ENCODE measurements around the gene HMOX1.

The HMOX1 gene

GRCh38 chr22:35380537-35381423 is at the start of gene HMOX1:
Gene HMOX1 (plus strand): TSS chr22:35381096. CDS start chr22:35381174, 78 bp downstream.
- DNase-seq, result peak; percentile 34 to 41

- DNase-seq, result no peak
Observed at GRCh38 chr22:35332278-35332677, 48.6 kb upstream of the HMOX1 start.

GRCh38 chr22:35333220-35333619 is 47.7 kb upstream of the HMOX1 start:
- no peak for DNase-seq

GRCh38 chr22:35334004-35334403 is 46.9 kb upstream of the HMOX1 start:
- DNase-seq, result peak; percentile 43 to 67

- no peak for DNase-seq
Observed at GRCh38 chr22:35335468-35335867, 45.4 kb upstream of the HMOX1 start.

GRCh38 chr22:35335936-35336781 is 44.7 kb upstream of the HMOX1 start:
- DNase-seq, result no peak

GRCh38 chr22:35337932-35338331 is 43.0 kb upstream of the HMOX1 start:
- peak; percentile 15 to 20 for DNase-seq

- no peak for DNase-seq
Observed at GRCh38 chr22:35341090-35341874, 39.6 kb upstream of the HMOX1 start.

GRCh38 chr22:35342390-35342789 is 38.5 kb upstream of the HMOX1 start:
- no peak for DNase-seq

- DNase-seq, result no peak
Observed at GRCh38 chr22:35343664-35344550, 37.0 kb upstream of the HMOX1 start.

GRCh38 chr22:35344956-35345690 is 35.8 kb upstream of the HMOX1 start:
- DNase-seq, result no peak

GRCh38 chr22:35345808-35346505 is 34.9 kb upstream of the HMOX1 start:
- no peak for DNase-seq

GRCh38 chr22:35346596-35347220 is 34.2 kb upstream of the HMOX1 start:
- DNase-seq, result no peak

- DNase-seq, result no peak
Observed at GRCh38 chr22:35347462-35347861, 33.4 kb upstream of the HMOX1 start.

GRCh38 chr22:35348026-35348590 is 32.8 kb upstream of the HMOX1 start:
- DNase-seq, result no peak

- DNase-seq, result no peak
Observed at GRCh38 chr22:35348703-35349102, 32.2 kb upstream of the HMOX1 start.

GRCh38 chr22:35349368-35349703 is 31.6 kb upstream of the HMOX1 start:
- DNase-seq, result no peak

- peak in 1 of 2 experiments; percentile 6 for DNase-seq
Observed at GRCh38 chr22:35349704-35350538, 31.0 kb upstream of the HMOX1 start.
